ENCODE data around the gene TUSC2.

DNA sequence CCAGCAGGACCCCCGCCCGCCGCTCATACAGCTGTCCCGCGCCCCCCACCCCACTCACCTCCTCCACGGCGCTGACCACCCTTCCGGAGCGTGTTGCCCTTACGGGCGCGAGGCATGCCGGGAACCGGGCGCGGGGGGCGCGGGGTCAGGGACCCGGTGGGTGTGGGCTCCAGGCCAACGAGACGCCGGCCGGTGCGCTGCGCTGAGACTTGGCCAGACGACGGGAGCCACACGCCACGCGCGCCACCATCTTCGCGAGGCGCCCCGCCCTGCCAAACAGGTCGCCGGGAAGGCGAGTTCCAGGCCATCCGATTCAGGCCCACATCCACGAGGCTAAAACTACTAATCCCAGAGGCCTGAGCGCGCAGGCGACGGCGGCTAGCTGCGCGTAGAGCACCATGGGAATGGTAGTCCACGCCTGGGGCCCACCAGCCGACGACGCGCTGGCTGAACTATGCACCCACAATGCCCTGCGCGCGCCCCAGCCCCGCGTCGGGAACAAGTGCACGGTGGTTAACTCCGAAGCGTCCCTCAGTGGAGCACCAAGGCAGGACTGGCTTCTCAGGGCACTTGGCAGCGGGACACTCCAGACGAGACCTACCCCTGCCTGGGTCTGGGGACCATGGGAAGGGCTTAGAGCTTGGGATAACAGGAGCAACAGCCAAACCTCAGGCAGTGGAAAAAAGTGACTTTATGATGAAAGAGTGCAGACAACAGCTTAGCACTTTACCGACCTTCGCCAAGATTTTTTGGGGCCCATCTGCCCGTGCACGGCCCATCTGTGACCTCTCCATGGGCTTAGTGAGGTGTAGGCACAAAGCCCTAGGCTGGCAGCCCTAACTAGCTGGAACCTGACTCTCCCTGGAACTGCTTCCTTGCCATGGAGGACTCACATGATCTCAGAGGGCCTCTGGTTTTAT, 35.6 kb downstream of the TUSC2 start, which contains the start of gene IFRD2:
- TF ChIP-seq, protein P1, sequence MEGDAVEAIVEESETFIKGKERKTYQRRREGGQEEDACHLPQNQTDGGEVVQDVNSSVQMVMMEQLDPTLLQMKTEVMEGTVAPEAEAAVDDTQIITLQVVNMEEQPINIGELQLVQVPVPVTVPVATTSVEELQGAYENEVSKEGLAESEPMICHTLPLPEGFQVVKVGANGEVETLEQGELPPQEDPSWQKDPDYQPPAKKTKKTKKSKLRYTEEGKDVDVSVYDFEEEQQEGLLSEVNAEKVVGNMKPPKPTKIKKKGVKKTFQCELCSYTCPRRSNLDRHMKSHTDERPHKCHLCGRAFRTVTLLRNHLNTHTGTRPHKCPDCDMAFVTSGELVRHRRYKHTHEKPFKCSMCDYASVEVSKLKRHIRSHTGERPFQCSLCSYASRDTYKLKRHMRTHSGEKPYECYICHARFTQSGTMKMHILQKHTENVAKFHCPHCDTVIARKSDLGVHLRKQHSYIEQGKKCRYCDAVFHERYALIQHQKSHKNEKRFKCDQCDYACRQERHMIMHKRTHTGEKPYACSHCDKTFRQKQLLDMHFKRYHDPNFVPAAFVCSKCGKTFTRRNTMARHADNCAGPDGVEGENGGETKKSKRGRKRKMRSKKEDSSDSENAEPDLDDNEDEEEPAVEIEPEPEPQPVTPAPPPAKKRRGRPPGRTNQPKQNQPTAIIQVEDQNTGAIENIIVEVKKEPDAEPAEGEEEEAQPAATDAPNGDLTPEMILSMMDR (IDR thresholded peaks at IDR 0.05; ENCODE audit: low read length), result no peak
- TF ChIP-seq EZH2 (IDR thresholded peaks at IDR 0.05; ENCODE audit: borderline replicate concordance, low read length), result no peak
